Subcutaneous adipose tissue (tissue), 4 donors: ENCODE data around the gene PPP1CA. TPM values are rescaled to one million over a fixed set of nuclear protein-coding genes. Genes with fewer than 3 reads are reported as not detected.

Experiments
- CTCF ChIP-seq: fragments of 450-650 bp; IDR thresholded peaks from one replicate; pipeline ENCODE4 v1.5.1; 2016; ENCODE audit warnings: low read depth, mild to moderate bottlenecking, control low read depth, antibody characterized with exemption, moderate library complexity
- total RNA-seq, 4 donors: library from RNA; depleted of rRNA; stranded (reverse); fragments of >200 nt; gene quantifications; one replicate each; pipeline ENCODE4 v1.1.0, GENCODE V29; 2016

The PPP1CA gene
- total RNA-seq, 4 donors from 2014 or later = 60.8 to 110 (median 64.9) TPM

- TF ChIP-seq CTCF = no peak
Observed at GRCh38 chr11:67411785-67412152, 10.1 kb upstream of the PPP1CA start.

- no peak for TF ChIP-seq CTCF
Observed at GRCh38 chr11:67410984-67411784, 9.5 kb upstream of the PPP1CA start.

GRCh38 chr11:67410369-67410831, 8.7 kb upstream of the PPP1CA start:
- no peak for TF ChIP-seq CTCF

- no peak for TF ChIP-seq CTCF
Observed at GRCh38 chr11:67409781-67410368, 8.2 kb upstream of the PPP1CA start.

- no peak for TF ChIP-seq CTCF
Observed at GRCh38 chr11:67409261-67409666, 7.6 kb upstream of the PPP1CA start.

GRCh38 chr11:67408437-67409200, 7.0 kb upstream of the PPP1CA start:
- TF ChIP-seq CTCF = no peak

GRCh38 chr11:67407688-67408163, 6.1 kb upstream of the PPP1CA start:
- TF ChIP-seq CTCF = no peak
